Measurements from ENCODE around the gene PRKCE. TPM values are rescaled to one million over a fixed set of nuclear protein-coding genes. Genes with fewer than 3 reads are reported as not detected.

PRKCE gene
- total and polyA plus RNA-seq, 2 donors (not counting 1 experiment from before 2014, with no cell fraction given): 23.6 to 271 TPM

GRCh38 chr2:45826460-45826859 lies 175.0 kb downstream of the PRKCE start:
- H3K27ac Mint-ChIP-seq: no peak overlapping the region
- CTCF ChIA-PET: interaction anchor here (0.8 to 5.0 kb wide), 2 partner anchors 9 to 46 kb away, joined by 3 to 25 read pairs; no protein-coding TSS in a partner anchor

More at GRCh38 chr2:45826460-45826859, 175.0 kb downstream of the PRKCE start:
- whole genome bisulfite sequencing (ENCODE audit: insufficient coverage): 83% methylated on average over 6 of the region's 6 CpGs
- Histone ChIP-seq H3K9me3 (ENCODE audit: control extremely low read depth in 1 of 3, control insufficient read depth in 2 of 3, insufficient read depth in 1 of 3, low read length in 2 of 3) (peaks cover 3 to 17% (median 15%) of the 10 kb centered on the region in 3 donors), H3K79me2 (ENCODE audit: control insufficient read depth, insufficient read depth, low read length) (peaks cover 72% of the 10 kb centered on the region), H3K9ac (ENCODE audit: low read length) (no peak overlapping the region), H3K4me2 (replicated peaks; ENCODE audit: low read depth, low read length, poor library complexity, severe bottlenecking) (peak overlapping the region; percentile 2), H3K4me3 (ENCODE audit: control extremely low read depth in 1 of 5, extremely low read depth in 1 of 5, insufficient read depth in 1 of 5, low read depth in 2 of 5, low read length in 4 of 5) (no peak overlapping the region), H2AFZ (ENCODE audit: insufficient read depth, low read depth, low read length, poor library complexity, severe bottlenecking) (no peak overlapping the region), H3K36me3 (replicated peaks in 1 of 2; ENCODE audit: control extremely low read depth in 1 of 2, control insufficient read depth in 1 of 2, extremely low read depth in 1 of 2, insufficient read depth in 2 of 2, low read length in 1 of 2) (no peaks in the 10 kb centered on the region), H3K4me1 (ENCODE audit: control insufficient read depth in 2 of 2, insufficient read depth in 2 of 2, low read length in 2 of 2) (peaks cover 19% of the 10 kb centered on the region in 2 donors), H3K27me3 (replicated peaks in 1 of 4; ENCODE audit: control extremely low read depth in 1 of 4, control insufficient read depth in 3 of 4, insufficient read depth in 4 of 4, low read length in 3 of 4) (no peaks in the 10 kb centered on the region), H3K27ac (ENCODE audit: low read length in 2 of 2) (no peak overlapping the region), H4K20me1 (ENCODE audit: control insufficient read depth, insufficient read depth, low read length, poor library complexity, severe bottlenecking) (peaks cover 55% of the 10 kb centered on the region)
- peaks cover 55% of the 10 kb centered on the region for H3K4me1 Mint-ChIP-seq
- H3K27me3 Mint-ChIP-seq: no peaks in the 10 kb centered on the region
- no peak for ATAC-seq (ENCODE audit: low read depth)
- POLR2A ChIA-PET: interaction anchor here (0.6 kb wide), 1 partner anchor 45 kb away, joined by 4 read pairs; no protein-coding TSS in a partner anchor
- no peak for TF ChIP-seq CTCF (IDR thresholded peaks at IDR 0.05)
- TF ChIP-seq EZH2 (IDR thresholded peaks at IDR 0.05; ENCODE audit: borderline replicate concordance, insufficient read depth, low read depth, low read length, poor library complexity, severe bottlenecking): no peak
- peaks cover 14% of the 10 kb centered on the region for H3K9me3 Mint-ChIP-seq (ENCODE audit: insufficient read depth)
- intact Hi-C loops (cut with micrococcal nuclease): no loop called here
- DNase-seq: no peak
- no peak overlapping the region for H3K4me3 Mint-ChIP-seq
